Fibroblast of mammary gland (primary cell): Measurements from ENCODE around the gene TMEM269.

Experiments used
- DNase-seq: peaks from one replicate; pipeline ENCODE4 v3.0.0-alpha.2; 2010; ENCODE audit warnings: low read depth
- H3K4me3 ChIP-seq: 2 replicates; pipeline ENCODE4 v1.5.1; 2011; ENCODE audit warnings: low read depth, mild to moderate bottlenecking, low read length, moderate library complexity; ENCODE audit not compliant: control insufficient read depth
- CTCF ChIP-seq: conservative IDR thresholded peaks from 2 replicates; pipeline ENCODE4 v1.5.1; 2011; ENCODE audit warnings: low read depth, low read length, inconsistent platforms; ENCODE audit not compliant: control insufficient read depth, insufficient read depth

The TMEM269 gene

GRCh38 chr1:42830631-42831030 lies 45.8 kb downstream of the TMEM269 start:
- no peak for TF ChIP-seq CTCF

DNA sequence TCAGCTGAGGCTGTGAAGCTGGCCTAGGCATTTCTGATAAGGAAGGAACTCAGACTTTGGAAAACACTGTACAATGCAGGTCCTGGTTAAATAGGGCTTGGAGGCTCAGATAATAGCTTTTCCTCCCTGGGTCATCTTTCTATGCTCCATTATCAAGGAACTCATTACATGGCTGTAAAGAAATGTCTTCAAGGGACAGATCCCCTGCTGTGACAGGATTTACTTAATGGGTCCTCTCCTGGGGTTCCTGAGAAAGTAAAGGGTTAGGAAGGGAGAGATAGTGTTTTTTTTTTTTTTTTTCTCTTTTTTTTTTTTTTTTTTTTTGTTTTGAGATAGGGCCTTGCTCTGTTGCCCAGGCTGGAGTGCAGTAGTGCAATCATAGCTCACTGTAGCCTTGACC lies 46.5 kb downstream of the TMEM269 start:
- no peak overlapping the region for H3K4me3 ChIP-seq
- no peak for TF ChIP-seq CTCF
- no peak for DNase-seq

More at GRCh38 chr1:42830631-42831030, 45.8 kb downstream of the TMEM269 start:
- no peak for DNase-seq
- no peak overlapping the region for H3K4me3 ChIP-seq

DNA sequence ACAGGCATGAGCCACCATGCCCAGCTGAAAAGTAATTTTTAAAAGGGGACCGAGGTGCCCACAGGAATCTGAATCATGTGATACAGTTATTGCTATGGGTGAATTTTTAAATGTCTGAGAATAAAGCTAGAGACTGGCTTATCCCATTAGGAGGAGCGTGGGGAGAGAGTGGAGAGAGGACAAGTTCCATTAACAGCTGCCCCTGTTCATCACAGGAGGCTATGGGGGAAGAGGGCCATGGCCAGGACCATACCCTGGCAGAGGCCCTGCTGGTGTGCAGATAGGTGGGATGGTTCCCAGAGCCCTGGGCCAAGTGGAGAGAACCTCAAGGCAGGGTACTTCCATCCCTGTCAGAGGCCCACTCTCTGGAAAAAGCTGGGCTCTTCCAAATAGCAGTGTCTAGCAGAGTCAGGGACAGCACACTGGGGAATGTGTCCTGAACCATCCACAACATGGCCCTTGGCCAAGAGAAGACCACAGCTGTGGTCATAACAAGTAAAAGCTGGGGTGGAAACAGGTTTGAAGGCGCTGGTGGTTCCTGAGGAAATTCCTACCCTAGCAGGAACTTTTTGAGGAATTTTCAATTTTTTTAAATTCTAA lies 48.0 kb downstream of the TMEM269 start:
- no peak overlapping the region for H3K4me3 ChIP-seq
- TF ChIP-seq CTCF: no peak
- DNase-seq: no peak

DNA sequence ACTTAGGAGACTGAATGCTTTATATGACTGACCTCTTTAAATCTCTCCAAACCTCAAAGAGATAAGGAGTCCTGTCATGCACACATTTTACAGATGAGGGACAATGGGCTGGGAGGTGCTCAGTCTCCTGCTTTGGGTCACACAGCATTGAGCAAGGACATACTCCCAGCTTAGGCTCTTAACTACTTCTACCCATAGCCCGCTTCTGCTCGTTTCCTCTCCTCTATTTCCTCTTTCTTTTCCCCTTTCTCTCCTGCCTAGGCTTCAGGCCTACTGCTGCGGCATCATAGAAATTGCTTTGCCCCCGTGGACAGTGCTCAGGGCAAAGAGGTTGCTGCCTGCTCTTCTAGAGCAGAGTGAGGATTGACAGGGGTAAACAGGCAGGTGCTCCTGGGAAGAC lies 49.2 kb downstream of the TMEM269 start:
- H3K4me3 ChIP-seq: no peak overlapping the region
- TF ChIP-seq CTCF: no peak
- DNase-seq: no peak

DNA sequence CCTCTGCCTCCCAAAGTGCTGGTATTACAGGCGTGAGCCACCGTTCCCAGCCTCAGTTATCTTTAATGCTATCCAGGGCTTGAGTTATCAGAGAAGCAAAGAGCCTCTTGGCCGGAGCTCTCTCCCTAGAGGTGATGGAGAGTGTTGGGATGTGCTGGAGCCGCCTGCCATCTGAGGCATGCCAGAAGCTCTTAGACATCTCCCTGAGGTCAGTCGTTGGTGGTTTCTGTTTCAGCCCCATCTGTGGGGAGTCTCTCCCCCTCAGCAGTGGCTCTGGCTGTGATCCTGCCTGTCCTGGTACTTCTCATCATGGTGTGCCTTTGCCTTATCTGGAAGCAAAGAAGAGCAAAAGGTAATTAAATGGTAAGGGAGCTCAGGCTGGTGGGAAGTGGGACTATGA lies 50.0 kb downstream of the TMEM269 start:
- no peak for DNase-seq
- no peak overlapping the region for H3K4me3 ChIP-seq
- TF ChIP-seq CTCF: no peak

GRCh38 chr1:42835422-42835821 lies 50.6 kb downstream of the TMEM269 start:
- no peak overlapping the region for H3K4me3 ChIP-seq
- no peak for DNase-seq
- TF ChIP-seq CTCF: no peak

DNA sequence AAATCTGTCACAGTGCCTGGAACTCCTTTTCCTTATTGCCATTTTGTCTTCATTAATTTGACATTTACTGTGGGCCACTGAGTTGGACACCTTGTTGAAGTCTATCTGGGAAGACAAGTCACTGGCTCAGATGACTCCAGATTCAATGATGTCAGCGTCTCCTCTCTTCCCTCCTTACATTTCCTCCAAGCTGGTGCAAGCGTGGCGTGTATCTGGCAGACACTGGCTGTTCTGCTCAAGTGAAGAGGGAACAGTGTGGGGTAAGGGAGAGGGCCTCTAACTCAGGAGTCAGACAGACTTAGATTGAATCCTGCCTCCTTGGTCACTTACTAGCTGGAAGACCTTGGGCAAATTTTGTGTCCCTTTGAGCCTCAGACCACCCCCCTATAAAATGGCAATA lies 52.9 kb downstream of the TMEM269 start:
- TF ChIP-seq CTCF: no peak
- no peak overlapping the region for H3K4me3 ChIP-seq
- DNase-seq: no peak
